T-helper 2 cell treated with Interferon-gamma antibody and Interleukin-4, amounts not matched to agents 100 ng/mL and 5 ng/mL, for 36 hours (primary cell): Measurements from ENCODE around the gene RING1. TPM values are rescaled to one million over a fixed set of nuclear protein-coding genes. Genes with fewer than 3 reads are reported as not detected.
"Not testable (repeated sequence)": the region's sequence is repeated elsewhere in the genome, so short reads cannot be mapped to it uniquely, and the experiment has no call there.

ENCODE experiments used
- intact Hi-C: fragments of 100-400 bp; cut with micrococcal nuclease; formaldehyde crosslinking; loops from one replicate; pipeline ENCODE4 v1.15.1; 2023
- total RNA-seq: library from RNA; stranded (reverse); gene quantifications from 2 replicates; pipeline ENCODE4 v1.2.3, GENCODE V29; 2022

The RING1 gene
- total RNA-seq, 1 donor from 2014 or later: 41.6 TPM

- intact Hi-C loops: loop anchor here (5.0 kb wide), 1 partner anchor 207 kb away; the partner anchor contains the start of gene PHF1
Measured at GRCh38 chr6:33205191-33206026, 2.9 kb upstream of the RING1 start.

GRCh38 chr6:33206027-33206863 lies 2.1 kb upstream of the RING1 start:
- intact Hi-C loops: loop anchor here (5.0 kb wide), 1 partner anchor 206 kb away; the partner anchor contains the start of gene PHF1

GRCh38 chr6:33206864-33207551 lies 1.3 kb upstream of the RING1 start:
- intact Hi-C loops: loop anchor here (5.0 kb wide), 1 partner anchor 205 kb away; the partner anchor contains the start of gene PHF1

GRCh38 chr6:33207552-33208090 lies 679 bp upstream of the RING1 start:
- intact Hi-C loops: loop anchor here (1.0 to 5.0 kb wide), 3 partner anchors 7 to 205 kb away; partner anchors contain the start of genes PHF1, RXRB and SLC39A7

- intact Hi-C loops: loop anchor here (5.0 kb wide), 1 partner anchor 202 kb away; the partner anchor contains the start of gene PHF1
Measured at GRCh38 chr6:33209856-33210255, 1.6 kb downstream of the RING1 start.

GRCh38 chr6:33211136-33211535 lies 2.8 kb downstream of the RING1 start:
- intact Hi-C loops: no loop called here

- intact Hi-C loops: no loop called here
Measured at GRCh38 chr6:33211666-33212422, 3.5 kb downstream of the RING1 start.

GRCh38 chr6:33212857-33213165 lies 4.5 kb downstream of the RING1 start:
- intact Hi-C loops: no loop called here

- intact Hi-C loops: no loop called here
Measured at GRCh38 chr6:33213166-33213988, 5.1 kb downstream of the RING1 start.

- intact Hi-C loops: no loop called here
Measured at GRCh38 chr6:33213989-33214335, 5.7 kb downstream of the RING1 start.

GRCh38 chr6:33215271-33216116 lies 7.2 kb downstream of the RING1 start:
- intact Hi-C loops: no loop called here

- intact Hi-C loops: no loop called here
Measured at GRCh38 chr6:33216117-33216649, 7.9 kb downstream of the RING1 start.

- intact Hi-C loops: no loop called here
Measured at GRCh38 chr6:33217246-33217645, 8.9 kb downstream of the RING1 start.

- intact Hi-C loops: no loop called here
Measured at GRCh38 chr6:33217681-33218080, 9.4 kb downstream of the RING1 start.

GRCh38 chr6:33226503-33227120 lies 18.3 kb downstream of the RING1 start:
- intact Hi-C loops: not testable (repeated sequence)

- intact Hi-C loops: no loop called here
Measured at GRCh38 chr6:33235221-33235634, 26.9 kb downstream of the RING1 start.

GRCh38 chr6:33236328-33236727 lies 28.0 kb downstream of the RING1 start:
- intact Hi-C loops: no loop called here

GRCh38 chr6:33236852-33237251 lies 28.6 kb downstream of the RING1 start:
- intact Hi-C loops: no loop called here
